Measurements from ENCODE around the gene TRIM72. TPM values are rescaled to one million over a fixed set of nuclear protein-coding genes. Genes with fewer than 3 reads are reported as not detected.

Gene TRIM72
- total and polyA plus RNA-seq, 2 of the 8 experiments (the other 6 are each of a cell fraction or from before 2014, with no cell fraction given), result 0.57 to 2.1 TPM

DNA sequence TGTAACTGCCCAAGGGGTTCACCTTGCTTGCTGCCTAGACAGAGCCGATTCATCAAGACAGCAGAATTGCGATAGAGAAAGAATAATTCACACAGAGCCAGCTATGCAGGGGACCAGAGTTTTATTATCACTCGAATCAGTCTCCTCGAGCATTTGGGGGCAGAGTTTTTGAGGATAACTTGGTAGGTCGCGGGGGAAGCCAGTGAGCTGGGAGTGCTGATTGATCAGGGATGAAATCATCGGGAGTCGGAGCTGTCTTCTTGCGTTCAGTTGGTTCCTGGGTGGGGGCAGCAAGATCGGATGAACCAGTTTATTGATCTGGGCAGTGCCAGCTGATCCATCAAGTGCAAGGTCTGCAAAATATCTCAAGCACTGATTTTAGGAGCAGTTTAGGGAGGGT lies 55.0 kb downstream of the TRIM72 start:
- H4K20me1 ChIP-seq (replicated peaks in 1 of 2; ENCODE audit: control insufficient read depth in 1 of 2, insufficient read depth in 2 of 2, low read length in 2 of 2), result no peaks in the 10 kb centered on the region
- H2BK20ac ChIP-seq (ENCODE audit: low read length), result no peak overlapping the region
- no peak overlapping the region for H3K56ac ChIP-seq (replicated peaks; ENCODE audit: insufficient read length, low read depth, low read length)
- no peaks in the 10 kb centered on the region for H3K79me1 ChIP-seq (ENCODE audit: low read depth, low read length)
- POLR2A ChIA-PET (ENCODE audit: partially characterized antibody), result interaction anchor here (0.9 to 1.3 kb wide), 4 partner anchors 20 to 239 kb away, joined by 3 read pairs; partner anchors contain the start of genes PYCARD and RUSF1
- no peak overlapping the region for H2BK12ac ChIP-seq (ENCODE audit: low read depth, low read length)
- H3K9ac ChIP-seq (replicated peaks in 1 of 4; ENCODE audit: extremely low read depth in 1 of 4, low read depth in 3 of 4, low read length in 3 of 4), result no peak overlapping the region
- H3K27ac ChIP-seq (ENCODE audit: low read depth, low read length), result no peak overlapping the region
- no peak overlapping the region for H2BK15ac ChIP-seq (ENCODE audit: low read length)
- H3K4me2 ChIP-seq (ENCODE audit: insufficient read depth in 1 of 2, low read depth in 2 of 2, low read length in 2 of 2), result no peak overlapping the region
- no peaks in the 10 kb centered on the region for H3K9me3 ChIP-seq (ENCODE audit: insufficient read depth in 2 of 2, low read depth in 1 of 2, low read length in 1 of 2)
- H3K27me3 ChIP-seq (replicated peaks in 1 of 4; ENCODE audit: control insufficient read depth in 3 of 4, extremely low read depth in 1 of 4, insufficient read depth in 3 of 4, low read length in 3 of 4), result peaks cover 0 to 2% (median under 1%) of the 10 kb centered on the region in 4 experiments; a peak in 1 of 7 replicates
- H3K36me3 ChIP-seq (ENCODE audit: control insufficient read depth in 2 of 4, insufficient read depth in 4 of 4, low read length in 3 of 4), result no peaks in the 10 kb centered on the region
- H4K8ac ChIP-seq (ENCODE audit: extremely low read depth, insufficient read depth, low read length), result no peak overlapping the region
- H3K4ac ChIP-seq (replicated peaks; ENCODE audit: insufficient read length, low read depth, low read length), result no peak overlapping the region
- H3K4me1 ChIP-seq (replicated peaks in 1 of 4; ENCODE audit: control insufficient read depth in 3 of 4, insufficient read depth in 4 of 4, low read length in 3 of 4), result peaks cover 0 to 8% (median 3%) of the 10 kb centered on the region in 4 experiments; a peak in 4 of 7 replicates
- CTCF ChIA-PET (ENCODE audit: partially characterized antibody), result interaction anchor here (0.6 to 2.4 kb wide), 5 partner anchors 10 to 182 kb away, joined by 3 to 7 read pairs (median 4); partner anchors contain the start of gene ITGAM
- no peak overlapping the region for H3K4me3 ChIP-seq (ENCODE audit: extremely low read depth in 1 of 4, insufficient read depth in 2 of 4, low read depth in 3 of 4, low read length in 4 of 4)
- H3K23ac ChIP-seq (ENCODE audit: insufficient read length), result no peak overlapping the region
- no peak overlapping the region for H2BK120ac ChIP-seq (replicated peaks; ENCODE audit: low read depth, low read length)
- TF ChIP-seq BACH1 (IDR thresholded peaks at IDR 0.05; ENCODE audit: low read length) (no peak), CHD1 (IDR thresholded peaks at IDR 0.05; ENCODE audit: low read depth, low read length) (no peak), MAFK (IDR thresholded peaks at IDR 0.05; ENCODE audit: low read depth, low read length) (no peak), HDAC6 (IDR thresholded peaks at IDR 0.05; ENCODE audit: low read depth, low read length) (no peak), POU5F1 (IDR thresholded peaks at IDR 0.05; ENCODE audit: low read depth, low read length) (no peak), EGR1 (IDR thresholded peaks at IDR 0.05; ENCODE audit: borderline replicate concordance, low read depth, low read length) (no peak), SIX5 (IDR thresholded peaks at IDR 0.05; ENCODE audit: low read depth, low read length) (no peak), HDAC2 (IDR thresholded peaks at IDR 0.05; ENCODE audit: borderline replicate concordance in 1 of 2, low read depth in 2 of 2, low read length in 2 of 2) (no peak), NRF1 (IDR thresholded peaks at IDR 0.05; ENCODE audit: low read depth, low read length) (no peak), SAP30 (IDR thresholded peaks at IDR 0.05; ENCODE audit: insufficient read depth, insufficient replicate concordance, low read length) (no peak), RFX5 (IDR thresholded peaks at IDR 0.05; ENCODE audit: borderline replicate concordance, low read depth, low read length) (no peak), CTBP2 (IDR thresholded peaks at IDR 0.05; ENCODE audit: borderline replicate concordance, insufficient read depth, insufficient read length, low read length) (no peak)
- DNase-seq (ENCODE audit: low read depth in 1 of 2, low spot score in 2 of 2), result peak in 1 of 2 experiments; percentile 41
- no peak overlapping the region for H2AFZ ChIP-seq (ENCODE audit: low read length)
- peaks cover 3% of the 10 kb centered on the region; the same call in 1 of the 2 replicates for H3K23me2 ChIP-seq (ENCODE audit: low read depth, low read length)
- 80% methylated on average over 10 of the region's 10 CpGs; no CpG with 5 or more reads in 1 of the 2 experiments for WGBS, 2 experiments (ENCODE audit: extremely low coverage in 1 of 2, insufficient coverage in 1 of 2, insufficient read length in 1 of 2, insufficient replicate concordance in 2 of 2, low coverage in 1 of 2, low lambda C conversion rate in 2 of 2, missing lambda C conversion rate in 1 of 2)
- FAIRE-seq, result no peak
- H3K18ac ChIP-seq (ENCODE audit: extremely low read depth, low read length), result no peak overlapping the region
- no peak overlapping the region for H4K5ac ChIP-seq (ENCODE audit: insufficient read length, low read depth, low read length)
- no peak overlapping the region for H3K14ac ChIP-seq (ENCODE audit: insufficient read length)
- H2BK5ac ChIP-seq (ENCODE audit: low read depth, low read length), result no peak overlapping the region
- H3K79me2 ChIP-seq (ENCODE audit: control insufficient read depth in 1 of 2, insufficient read depth in 2 of 2, low read length in 2 of 2), result no peaks in the 10 kb centered on the region
- H2AK5ac ChIP-seq (ENCODE audit: low read depth, low read length), result no peak overlapping the region
- no peak overlapping the region for H4K91ac ChIP-seq (replicated peaks; ENCODE audit: insufficient read length, low read length)

Data from H1 (cell line).